Subcutaneous abdominal adipose tissue (tissue), 5 donors: ENCODE measurements around the gene LRMDA.
"Not testable (repeated sequence)": the region's sequence is repeated elsewhere in the genome, so short reads cannot be mapped to it uniquely, and the experiment has no call there.

ENCODE experiments used
- H3K27ac ChIP-seq: one replicate; pipeline ENCODE4 v1.7.0; 2013; ENCODE audit warnings: low read depth, mild to moderate bottlenecking, inconsistent platforms, low read length, moderate library complexity
- H3K27me3 ChIP-seq, 5 donors: one replicate each; pipeline ENCODE4 v1.7.0; 2013; ENCODE audit warnings: low read length in 5 of 5, inconsistent platforms in 1 of 5; ENCODE audit not compliant: control insufficient read depth in 5 of 5, insufficient read depth in 4 of 5
- H3K36me3 ChIP-seq, 5 donors: one replicate each; pipeline ENCODE4 v1.7.0; 2013; ENCODE audit warnings: low read length in 5 of 5; ENCODE audit not compliant: control insufficient read depth in 5 of 5, insufficient read depth in 5 of 5
- H3K4me1 ChIP-seq, 5 donors: one replicate each; pipeline ENCODE4 v1.7.0; 2013; ENCODE audit warnings: low read length in 5 of 5, mild to moderate bottlenecking in 3 of 5, moderate library complexity in 1 of 5; ENCODE audit not compliant: control insufficient read depth in 5 of 5, insufficient read depth in 5 of 5
- H3K4me3 ChIP-seq, 5 donors: one replicate each; pipeline ENCODE4 v1.7.0; 2013; ENCODE audit warnings: low read length in 5 of 5, low read depth in 1 of 5
- H3K9ac ChIP-seq, 5 donors: one replicate each; pipeline ENCODE4 v1.7.0; 2013; ENCODE audit warnings: low read length in 5 of 5, mild to moderate bottlenecking in 4 of 5, moderate library complexity in 3 of 5
- H3K9me3 ChIP-seq, 5 donors: one replicate each; pipeline ENCODE4 v1.7.0; 2013; ENCODE audit warnings: low read length in 5 of 5; ENCODE audit not compliant: control insufficient read depth in 5 of 5
- donor health status: healthy.
- donor health status: healthy.
- donor health status: healthy.
- donor health status: healthy.
- donor health status: healthy.

LRMDA gene

DNA sequence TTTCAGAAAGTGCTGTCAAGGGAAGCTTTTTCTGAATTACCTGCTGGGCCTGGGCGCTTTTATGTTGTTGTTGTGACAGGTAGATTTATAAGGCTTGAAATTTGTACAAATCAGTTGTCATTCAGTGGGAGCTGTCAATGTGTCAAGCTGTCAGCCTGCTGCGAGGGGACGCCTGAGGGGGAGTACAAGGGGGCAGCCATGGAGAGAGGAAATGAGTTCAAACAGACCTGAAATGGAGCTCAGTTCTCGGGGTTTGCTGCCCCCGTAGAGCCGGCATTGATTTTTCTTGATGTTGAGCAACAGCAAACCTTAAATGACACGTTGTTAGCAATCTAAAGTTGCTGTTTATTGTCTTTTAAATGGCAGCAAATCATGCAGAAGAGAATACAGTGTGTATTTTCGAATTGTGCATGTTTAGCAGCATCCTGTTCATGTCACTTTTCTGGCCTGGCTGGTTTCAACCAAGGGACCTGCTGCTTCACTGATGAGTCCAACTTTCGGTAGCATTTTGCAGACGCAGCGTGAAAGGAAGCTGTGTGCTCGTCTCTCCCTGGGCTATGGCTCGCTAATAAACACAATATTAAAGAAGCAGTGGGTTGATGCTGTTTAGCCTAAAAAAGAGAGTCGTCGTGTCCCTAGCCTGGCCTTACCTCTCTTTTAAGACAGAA, 166.5 kb downstream of the LRMDA start:
- H3K4me3 ChIP-seq, result no peak overlapping the region
- H3K36me3 ChIP-seq, result no peaks in the 10 kb centered on the region
- H3K27me3 ChIP-seq, result no peaks in the 10 kb centered on the region
- H3K27ac ChIP-seq, result no peak overlapping the region
- no peaks in the 10 kb centered on the region for H3K9me3 ChIP-seq
- no peak overlapping the region for H3K9ac ChIP-seq
- peaks cover 0 to 6% (median 4%) of the 10 kb centered on the region in 5 donors for H3K4me1 ChIP-seq

DNA sequence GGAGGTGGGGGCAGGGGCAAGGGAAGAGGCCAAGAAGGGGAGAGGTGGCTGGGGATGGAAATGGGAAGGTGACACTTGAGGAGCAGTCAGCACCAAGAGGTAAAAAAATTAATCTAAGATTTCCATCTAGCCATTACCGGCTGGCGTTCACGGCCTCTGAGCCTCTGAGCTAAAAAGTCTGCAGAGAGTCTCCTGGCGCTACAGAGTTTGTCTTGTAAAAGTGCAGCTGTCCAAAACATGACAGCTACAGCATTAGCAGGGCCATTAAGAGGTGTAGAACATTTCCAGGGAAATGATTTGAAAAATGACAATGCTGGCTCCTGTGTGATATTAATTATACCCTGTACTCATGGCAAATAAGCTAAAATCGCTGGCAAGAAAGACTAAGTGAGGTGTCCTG, 167.6 kb downstream of the LRMDA start:
- Histone ChIP-seq H3K27ac (no peak overlapping the region), H3K4me1 (no peaks in the 10 kb centered on the region), H3K4me3 (no peak overlapping the region), H3K9ac (no peak overlapping the region), H3K27me3 (no peaks in the 10 kb centered on the region), H3K36me3 (no peaks in the 10 kb centered on the region), H3K9me3 (no peaks in the 10 kb centered on the region)

DNA sequence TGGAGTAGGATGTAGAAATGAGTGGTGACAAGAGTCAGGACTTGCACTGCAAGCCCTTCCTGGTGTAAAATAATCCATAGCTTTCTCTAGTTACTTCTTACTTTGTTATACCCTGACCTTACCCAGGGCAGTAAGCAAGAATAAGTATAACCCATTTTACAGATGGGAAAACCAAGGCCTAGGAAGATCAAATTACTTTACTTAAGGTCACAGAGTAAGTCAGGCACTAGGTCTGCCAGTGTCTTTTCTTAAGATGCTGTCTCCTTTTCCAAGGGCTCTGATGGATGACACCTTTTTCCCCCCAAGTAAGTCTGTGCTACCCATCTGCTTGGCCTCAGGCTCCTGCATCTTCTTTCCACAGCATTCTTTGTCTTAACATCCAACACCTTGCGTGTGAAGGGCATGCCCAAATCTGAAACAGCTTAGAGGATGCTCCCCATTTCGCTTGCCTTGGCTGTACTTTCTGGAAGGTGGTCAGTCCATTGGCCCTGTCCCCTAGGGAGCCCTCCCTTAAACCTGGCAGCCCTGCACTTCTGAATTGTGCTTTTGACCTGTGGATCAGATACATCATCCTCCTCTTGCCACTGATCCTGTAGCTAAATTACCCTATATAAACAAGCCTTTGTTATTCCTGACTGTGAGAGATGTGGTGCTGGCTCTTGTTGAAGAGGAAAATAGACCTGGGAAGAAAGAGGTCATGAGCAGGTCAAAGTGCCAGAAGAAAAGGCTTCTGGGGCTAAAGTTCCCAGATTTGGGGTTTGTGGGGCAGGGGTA, 168.6 kb downstream of the LRMDA start:
- H3K9ac ChIP-seq, result no peak overlapping the region
- H3K9me3 ChIP-seq, result no peaks in the 10 kb centered on the region
- no peaks in the 10 kb centered on the region for H3K36me3 ChIP-seq
- H3K27me3 ChIP-seq, result no peaks in the 10 kb centered on the region
- H3K27ac ChIP-seq, result no peak overlapping the region
- no peak overlapping the region for H3K4me3 ChIP-seq
- H3K4me1 ChIP-seq, result no peaks in the 10 kb centered on the region

DNA sequence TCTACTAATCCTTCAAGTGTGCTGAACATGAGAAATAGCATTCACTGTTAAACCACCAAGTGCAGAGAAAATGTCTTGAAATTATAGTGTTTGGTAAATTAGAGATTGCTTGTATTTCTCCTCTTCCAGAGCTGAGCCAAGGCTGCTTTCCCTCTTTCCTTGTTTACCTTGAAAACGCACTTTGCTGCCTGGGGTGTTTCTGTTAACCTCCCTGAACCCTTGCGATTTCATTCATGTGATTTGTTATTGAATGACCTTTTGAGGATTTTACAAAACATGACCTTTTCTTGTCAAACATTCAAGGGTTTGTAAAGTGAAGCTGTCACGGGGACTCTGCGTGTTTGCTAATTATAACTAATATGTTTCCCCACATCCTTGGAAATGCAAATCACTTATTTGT, 169.4 kb downstream of the LRMDA start:
- H3K27ac ChIP-seq, result no peak overlapping the region
- H3K4me3 ChIP-seq, result no peak overlapping the region
- no peaks in the 10 kb centered on the region for H3K36me3 ChIP-seq
- H3K9me3 ChIP-seq, result no peaks in the 10 kb centered on the region
- no peak overlapping the region for H3K9ac ChIP-seq
- no peaks in the 10 kb centered on the region for H3K4me1 ChIP-seq
- H3K27me3 ChIP-seq, result no peaks in the 10 kb centered on the region

DNA sequence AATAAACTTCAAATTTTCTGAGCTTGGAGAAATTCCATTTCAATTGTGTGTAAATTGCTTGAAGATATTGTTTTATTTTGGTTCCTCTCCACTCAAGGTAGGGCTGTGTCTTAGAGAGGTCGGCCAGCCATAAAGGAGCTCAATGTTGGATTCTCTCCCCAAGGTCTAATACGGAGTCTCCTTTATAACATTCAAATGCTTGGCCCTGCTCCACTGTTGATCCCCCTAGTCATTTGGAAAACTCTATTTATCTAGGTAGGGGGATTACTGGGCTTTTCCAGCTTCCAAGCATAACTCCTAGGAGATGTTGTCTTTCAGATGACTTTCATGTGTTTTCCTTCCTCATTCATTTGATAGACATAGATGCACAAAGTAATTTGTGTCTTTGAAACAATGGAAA, 170.9 kb downstream of the LRMDA start:
- Histone ChIP-seq H3K27me3 (no peaks in the 10 kb centered on the region), H3K4me1 (no peaks in the 10 kb centered on the region), H3K9ac (no peak overlapping the region), H3K4me3 (no peak overlapping the region), H3K36me3 (no peaks in the 10 kb centered on the region), H3K27ac (no peak overlapping the region), H3K9me3 (no peaks in the 10 kb centered on the region)

DNA sequence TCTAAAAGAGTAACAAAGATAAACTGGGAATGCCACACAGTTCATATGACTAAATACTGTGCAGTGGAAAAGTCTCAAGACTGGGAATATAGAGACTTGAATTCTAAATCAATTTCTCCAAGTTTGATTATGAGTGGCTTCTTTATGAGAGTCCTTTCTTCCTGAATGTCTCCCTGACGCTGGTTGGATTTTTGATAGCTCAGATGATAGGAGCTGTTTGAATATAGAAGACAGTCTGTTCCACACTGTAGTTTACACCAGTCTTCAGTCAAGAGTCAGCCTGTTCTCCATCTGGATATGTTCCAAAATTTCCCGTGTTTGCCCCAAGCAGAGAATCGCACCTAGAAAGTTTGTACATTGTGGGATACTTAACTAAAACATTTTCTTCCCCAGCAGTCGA, 173.7 kb downstream of the LRMDA start:
- H3K9me3 ChIP-seq, result no peaks in the 10 kb centered on the region
- H3K9ac ChIP-seq, result no peak overlapping the region
- no peaks in the 10 kb centered on the region for H3K4me1 ChIP-seq
- H3K36me3 ChIP-seq, result no peaks in the 10 kb centered on the region
- no peak overlapping the region for H3K27ac ChIP-seq
- no peak overlapping the region for H3K4me3 ChIP-seq
- H3K27me3 ChIP-seq, result no peaks in the 10 kb centered on the region

DNA sequence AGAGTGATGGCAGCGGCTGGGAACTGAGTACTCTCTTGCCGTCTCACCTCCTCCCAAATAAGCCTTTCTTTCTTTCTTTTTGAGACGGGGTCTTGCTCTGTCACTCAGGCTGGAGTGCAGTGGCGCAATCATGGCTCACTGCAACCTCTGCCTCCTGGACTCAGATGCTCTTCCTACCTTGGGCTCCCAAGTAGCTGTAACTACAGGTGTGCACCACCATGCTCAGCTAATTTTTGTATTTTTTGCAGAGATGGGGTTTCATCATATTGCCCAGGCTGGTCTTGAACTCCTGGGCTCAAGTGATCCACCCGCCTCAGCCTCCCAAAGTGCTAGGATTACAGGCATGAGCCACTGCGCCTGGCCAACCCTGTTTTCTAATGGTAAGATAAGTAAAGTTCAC, 174.4 kb downstream of the LRMDA start:
- not testable (repeated sequence) for H3K36me3 ChIP-seq, H3K9ac ChIP-seq, H3K27ac ChIP-seq, H3K27me3 ChIP-seq, H3K4me3 ChIP-seq, H3K9me3 ChIP-seq, H3K4me1 ChIP-seq

DNA sequence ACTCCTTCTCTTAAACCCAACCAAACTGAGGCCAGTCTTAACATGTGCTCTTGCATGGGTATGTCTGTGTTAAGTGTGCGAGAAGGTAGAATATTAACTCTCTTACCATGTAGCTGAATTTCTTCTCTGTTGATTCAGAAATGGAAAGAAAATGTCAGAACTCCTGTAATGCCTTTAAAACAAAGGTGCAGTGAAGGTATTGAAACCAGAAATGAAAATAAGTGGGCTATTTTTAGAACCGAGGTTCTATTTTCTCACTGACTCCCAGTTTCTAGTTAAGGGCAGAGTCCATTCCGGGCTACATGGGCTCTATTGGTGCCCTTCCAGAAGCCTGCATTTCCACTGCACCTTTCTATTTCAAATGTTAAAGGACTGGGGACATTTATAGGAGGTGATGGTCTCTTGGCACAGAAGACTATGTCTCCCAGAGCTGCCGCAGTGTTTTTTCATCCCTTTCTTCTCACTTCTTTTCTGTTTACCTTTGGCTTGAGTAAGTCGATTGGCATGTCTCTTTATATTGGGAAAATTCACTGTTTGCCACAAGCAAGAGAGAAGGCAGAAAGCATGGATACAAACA, 174.9 kb downstream of the LRMDA start:
- Histone ChIP-seq H3K36me3 (no peaks in the 10 kb centered on the region), H3K4me3 (no peak overlapping the region), H3K9me3 (no peaks in the 10 kb centered on the region), H3K9ac (no peak overlapping the region), H3K4me1 (peaks cover 0 to 7% (median 2%) of the 10 kb centered on the region in 5 donors), H3K27ac (no peak overlapping the region), H3K27me3 (no peaks in the 10 kb centered on the region)

DNA sequence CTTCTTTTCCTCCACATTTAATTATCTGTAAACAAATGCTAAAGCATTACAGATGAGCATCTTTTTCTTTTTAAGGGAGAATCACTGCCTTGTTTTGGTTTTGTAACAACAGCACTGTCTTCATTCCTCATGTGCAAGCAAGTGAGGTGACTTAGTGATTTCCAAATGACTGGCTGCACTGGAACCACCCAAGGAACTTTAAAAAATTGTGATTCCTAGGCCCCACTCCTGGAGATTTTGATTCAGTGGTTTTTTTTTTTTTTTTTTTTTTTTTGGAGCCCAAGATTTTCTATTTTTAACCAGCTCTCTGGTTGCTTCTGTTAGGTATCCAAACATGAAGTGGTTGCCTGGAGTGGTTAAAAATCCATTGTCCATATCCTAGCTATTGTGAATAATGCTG, 176.2 kb downstream of the LRMDA start:
- Histone ChIP-seq H3K9me3 (no peaks in the 10 kb centered on the region), H3K4me1 (peaks cover 2 to 15% (median 6%) of the 10 kb centered on the region in 5 donors), H3K36me3 (no peaks in the 10 kb centered on the region), H3K27me3 (no peaks in the 10 kb centered on the region), H3K27ac (no peak overlapping the region), H3K9ac (no peak overlapping the region), H3K4me3 (no peak overlapping the region)

DNA sequence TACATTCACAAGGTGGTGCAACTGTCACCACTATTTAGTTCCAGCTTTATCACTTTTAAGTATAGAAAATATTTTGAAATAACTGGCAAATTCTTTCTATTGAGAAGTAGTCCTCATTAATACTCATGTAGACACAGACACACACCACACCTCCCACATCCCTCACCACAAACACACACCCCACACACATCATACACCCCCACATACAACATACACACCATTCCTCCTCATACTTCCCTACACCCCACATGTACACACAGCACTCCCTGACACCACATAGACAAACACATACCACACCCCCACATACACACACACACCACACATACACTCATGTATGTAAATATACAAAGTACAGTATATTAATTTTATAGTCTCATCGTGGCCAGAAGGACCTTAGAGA, 178.8 kb downstream of the LRMDA start:
- Histone ChIP-seq H3K9ac (no peak overlapping the region), H3K27me3 (no peaks in the 10 kb centered on the region), H3K4me3 (no peak overlapping the region), H3K27ac (no peak overlapping the region), H3K36me3 (no peaks in the 10 kb centered on the region), H3K9me3 (no peaks in the 10 kb centered on the region), H3K4me1 (peaks cover 2 to 27% (median 19%) of the 10 kb centered on the region in 5 donors)
